CD4-positive, alpha-beta T cell treated with Interleukin-21 for 1 hour (primary cell): ENCODE data around the gene EFCAB6.

Experiments used
- DNase-seq: peaks from one replicate; pipeline ENCODE4 v3.0.0-alpha.2; 2020

EFCAB6 gene

GRCh38 chr22:43828725-43828997, 16.6 kb upstream of the EFCAB6 start:
- DNase-seq = no peak

- no peak for DNase-seq
These were observed 16.0 kb upstream of the EFCAB6 start for GRCh38 chr22:43827926-43828724.

- no peak for DNase-seq
These were observed 15.1 kb upstream of the EFCAB6 start for GRCh38 chr22:43827003-43827735.

GRCh38 chr22:43826142-43827002, 14.3 kb upstream of the EFCAB6 start:
- no peak for DNase-seq

- DNase-seq = no peak
These were observed 13.5 kb upstream of the EFCAB6 start for GRCh38 chr22:43825651-43826050.

GRCh38 chr22:43824724-43825420, 12.8 kb upstream of the EFCAB6 start:
- no peak for DNase-seq

GRCh38 chr22:43823911-43824665, 12.0 kb upstream of the EFCAB6 start:
- DNase-seq = no peak

- DNase-seq = no peak
These were observed 11.3 kb upstream of the EFCAB6 start for GRCh38 chr22:43823353-43823908.

- DNase-seq = no peak
These were observed 9.7 kb upstream of the EFCAB6 start for GRCh38 chr22:43821606-43822425.

GRCh38 chr22:43820651-43821305, 8.7 kb upstream of the EFCAB6 start:
- no peak for DNase-seq

GRCh38 chr22:43819931-43820640, 8.0 kb upstream of the EFCAB6 start:
- no peak for DNase-seq

- DNase-seq = no peak
These were observed 7.4 kb upstream of the EFCAB6 start for GRCh38 chr22:43819421-43819921.

- DNase-seq = no peak
These were observed 6.9 kb upstream of the EFCAB6 start for GRCh38 chr22:43818981-43819380.

GRCh38 chr22:43817402-43817801, 5.3 kb upstream of the EFCAB6 start:
- no peak for DNase-seq

GRCh38 chr22:43814264-43814663, 2.2 kb upstream of the EFCAB6 start:
- DNase-seq = no peak

- no peak for DNase-seq
These were observed 785 bp upstream of the EFCAB6 start for GRCh38 chr22:43812890-43813289.

GRCh38 chr22:43811777-43812148, 342 bp downstream of the EFCAB6 start:
- DNase-seq = no peak

- no peak for DNase-seq
These were observed 9.1 kb downstream of the EFCAB6 start for GRCh38 chr22:43802897-43803495.

GRCh38 chr22:43800970-43801369, 11.1 kb downstream of the EFCAB6 start:
- no peak for DNase-seq
